K562 (cell line): ENCODE data around the gene ERGIC1. TPM values are rescaled to one million over a fixed set of nuclear protein-coding genes. Genes with fewer than 3 reads are reported as not detected.

Experiments used
- ARID4B ChIP-seq: sonication (generic); formaldehyde crosslinking; IDR thresholded peaks from 2 replicates; pipeline ENCODE4 v1.8.0; 2022; ENCODE audit warnings: mild to moderate bottlenecking, missing genetic modification reagents
- ATF4 ChIP-seq: fragments of 450-650 bp; formaldehyde crosslinking; IDR thresholded peaks from 2 replicates; pipeline ENCODE4 v1.4.0; 2022; ENCODE audit warnings: mild to moderate bottlenecking, moderate library complexity
- ELF2 ChIP-seq: fragments of 250-450 bp; sonication (Bioruptor Pico); IDR thresholded peaks from 2 replicates; pipeline ENCODE4 v1.5.0; 2021; ENCODE audit warnings: mild to moderate bottlenecking
- ETS1 ChIP-seq: conservative IDR thresholded peaks from 2 replicates; pipeline ENCODE4 v1.6.1; 2011; ENCODE audit warnings: low read depth, mild to moderate bottlenecking, low read length; ENCODE audit not compliant: control insufficient read depth
- GATAD2A ChIP-seq: fragments of 450-650 bp; IDR thresholded peaks from 2 replicates; pipeline ENCODE4 v1.6.1; 2017
- GATAD2B ChIP-seq: fragments of 450-650 bp; IDR thresholded peaks from 2 replicates; pipeline ENCODE4 v1.6.1; 2017; ENCODE audit warnings: mild to moderate bottlenecking, borderline replicate concordance
- GTF2F1 ChIP-seq: IDR thresholded peaks from 2 replicates; pipeline ENCODE4 v1.6.1; 2011; ENCODE audit warnings: low read depth, low read length, improper control_type of control experiment
- GTF3C2 ChIP-seq: IDR thresholded peaks from 3 replicates; pipeline ENCODE4 v1.6.1; 2011; ENCODE audit warnings: borderline replicate concordance, mild to moderate bottlenecking, moderate library complexity; ENCODE audit not compliant: insufficient read length; ENCODE audit errors: extremely low read depth
- HMGN3 ChIP-seq: IDR thresholded peaks from 2 replicates; pipeline ENCODE4 v1.6.1; 2011; ENCODE audit warnings: borderline replicate concordance, low read depth, mild to moderate bottlenecking, mixed read lengths, low read length; ENCODE audit not compliant: insufficient read length; ENCODE audit errors: extremely low read depth
- LCOR ChIP-seq: sonication (generic); formaldehyde crosslinking; IDR thresholded peaks from 2 replicates; pipeline ENCODE4 v1.8.0; 2022; ENCODE audit warnings: mild to moderate bottlenecking, missing genetic modification reagents
- POLR2AphosphoS5 ChIP-seq: IDR thresholded peaks from 2 replicates; pipeline ENCODE4 v1.6.1; 2011; ENCODE audit warnings: mild to moderate bottlenecking, low read depth, low read length, moderate library complexity; ENCODE audit not compliant: control insufficient read depth, insufficient read depth
- RB1 ChIP-seq: fragments of 450-650 bp; IDR thresholded peaks from 2 replicates; pipeline ENCODE4 v1.6.1; 2017; ENCODE audit warnings: low read depth, mild to moderate bottlenecking
- SMARCA4 ChIP-seq: fragments of 450-650 bp; IDR thresholded peaks from 2 replicates; pipeline ENCODE4 v1.6.1; 2016
- ZFP36 ChIP-seq: fragments of 150-350 bp; IDR thresholded peaks from 2 replicates; pipeline ENCODE4 v1.6.1; 2018; ENCODE audit warnings: low read length, low read depth; ENCODE audit not compliant: partially characterized antibody
- ZNF134 ChIP-seq: fragments of 250-450 bp; sonication (Bioruptor Pico); conservative IDR thresholded peaks from 2 replicates; pipeline ENCODE4 v1.4.0; 2020
- polyA plus RNA-seq, 8 experiments: library from polyadenylated mRNA; depleted of rRNA in 4 of 8; stranded (reverse) in 5 of 8; unstranded in 3 of 8; fragments of >200 nt; fragmentation: Nextera tagmentation in 2 of 8; fragmentation: Illumina TruSeq in 1 of 8; extraction: Ambion mirVana in 2 of 8; extraction: Trizol in 1 of 8; gene quantifications; 2 replicates each; pipeline versions ENCODE4 v1.2.1 to v1.2.3, GENCODE V29; 2011 to 2014; ENCODE audit warnings: inconsistent platforms in 1 of 8, missing spikeins in 1 of 8
- total RNA-seq, 7 experiments: library from RNA; depleted of rRNA in 6 of 7; stranded (reverse); fragments of >200 nt in 6 of 7; fragmentation: Illumina TruSeq in 2 of 7; extraction: Trizol in 2 of 7; gene quantifications; 2 replicates each; pipeline versions ENCODE4 v1.2.1 to v1.2.3, GENCODE V29; 2011 to 2021; ENCODE audit warnings: low replicate concordance in 1 of 7

The ERGIC1 gene
- total and polyA plus RNA-seq, 9 of the 15 experiments (the other 6 are each of a cell fraction or from before 2014, with no cell fraction given), result 5.5 to 68.4 (median 36.4) TPM

- TF ChIP-seq ARID4B (CRISPR knock-in tag), result 0 out of 2 replicates have a peak, but pooled peaks have one; percentile 27
- TF ChIP-seq ELF2 (CRISPR knock-in tag), result 0 out of 2 replicates have a peak, but pooled peaks have one; percentile 61
- TF ChIP-seq ZNF134 (CRISPR knock-in tag), result no peak
- TF ChIP-seq ZFP36, result no peak
- TF ChIP-seq LCOR (CRISPR knock-in tag), result peak; percentile 6; the same call in 1 of the 2 replicates
- TF ChIP-seq GATAD2A, result peak; percentile 49; the same call in 1 of the 2 replicates
- peak; percentile 15; the same call in 1 of the 2 replicates for TF ChIP-seq ETS1
- no peak for TF ChIP-seq HMGN3
- TF ChIP-seq GTF3C2, result peak; percentile 22
- no peak for TF ChIP-seq GTF2F1
- 0 out of 2 replicates have a peak, but pooled peaks have one; percentile 17 for TF ChIP-seq GATAD2B
- TF ChIP-seq ATF4 (CRISPR knock-in tag), result 0 out of 2 replicates have a peak, but pooled peaks have one; percentile 1
- 0 out of 2 replicates have a peak, but pooled peaks have one; percentile 63 for TF ChIP-seq POLR2AphosphoS5
- TF ChIP-seq SMARCA4, result peak; percentile 48
- TF ChIP-seq RB1, result peak; percentile 30; the same call in 1 of the 2 replicates
Observed at GRCh38 chr5:172788771-172789686, 45.0 kb upstream of the ERGIC1 start (continued).
